GM23248 (cell line): ENCODE data around the gene COL6A3. TPM values are rescaled to one million over a fixed set of nuclear protein-coding genes. Genes with fewer than 3 reads are reported as not detected.

Experiments used
- DNase-seq: peaks from one replicate; pipeline ENCODE4 v3.0.0-alpha.2; 2015
- H2AFZ ChIP-seq: fragments of 200-600 bp; sonication (generic); 2 replicates; pipeline ENCODE4 v1.6.1; 2016; ENCODE audit warnings: antibody characterized with exemption
- H3F3A ChIP-seq: fragments of 200-600 bp; sonication (generic); 2 replicates; pipeline ENCODE4 v1.6.1; 2016; ENCODE audit warnings: mild to moderate bottlenecking, antibody characterized with exemption, mixed run types; ENCODE audit not compliant: insufficient read depth
- H3K27ac ChIP-seq: fragments of 200-600 bp; sonication (generic); 2 replicates; pipeline ENCODE4 v1.5.1; 2016; ENCODE audit warnings: mild to moderate bottlenecking
- H3K27me3 ChIP-seq: fragments of 200-600 bp; sonication (generic); replicated peaks from 2 replicates; pipeline ENCODE4 v1.6.1; 2016; ENCODE audit warnings: mild to moderate bottlenecking; ENCODE audit not compliant: insufficient read depth
- H3K36me3 ChIP-seq: fragments of 200-600 bp; sonication (generic); 2 replicates; pipeline ENCODE4 v1.6.1; 2016; ENCODE audit warnings: low read depth, mild to moderate bottlenecking
- H3K4me1 ChIP-seq: fragments of 200-600 bp; sonication (generic); 2 replicates; pipeline ENCODE4 v1.6.1; 2016; ENCODE audit warnings: mild to moderate bottlenecking; ENCODE audit not compliant: insufficient read depth
- H3K4me2 ChIP-seq: fragments of 200-600 bp; sonication (generic); one replicate; pipeline ENCODE4 v1.6.1; 2016; ENCODE audit warnings: mild to moderate bottlenecking; ENCODE audit not compliant: unreplicated experiment
- H3K4me3 ChIP-seq: fragments of 200-600 bp; sonication (generic); 2 replicates; pipeline ENCODE4 v1.5.1; 2016; ENCODE audit warnings: mild to moderate bottlenecking
- H3K79me2 ChIP-seq: fragments of 200-600 bp; sonication (generic); 2 replicates; pipeline ENCODE4 v1.6.1; 2016; ENCODE audit warnings: mild to moderate bottlenecking; ENCODE audit not compliant: insufficient read depth
- H3K9ac ChIP-seq: fragments of 200-600 bp; sonication (generic); 2 replicates; pipeline ENCODE4 v1.6.1; 2016; ENCODE audit warnings: mild to moderate bottlenecking
- H3K9me2 ChIP-seq: fragments of 200-600 bp; sonication (generic); 2 replicates; pipeline ENCODE4 v1.6.1; 2016; ENCODE audit warnings: mixed run types, mild to moderate bottlenecking, moderate library complexity; ENCODE audit not compliant: insufficient read depth
- H3K9me3 ChIP-seq: fragments of 200-600 bp; sonication (generic); one replicate; pipeline ENCODE4 v1.6.1; 2017; ENCODE audit warnings: low read depth
- H4K20me1 ChIP-seq: fragments of 200-600 bp; sonication (generic); 2 replicates; pipeline ENCODE4 v1.6.0; 2016; ENCODE audit not compliant: insufficient read depth
- EZH2 ChIP-seq: fragments of 200-600 bp; sonication (generic); IDR thresholded peaks from 2 replicates; pipeline ENCODE4 v1.6.1; 2018; ENCODE audit warnings: antibody characterized with exemption, mild to moderate bottlenecking; ENCODE audit not compliant: insufficient read depth, poor library complexity, severe bottlenecking
- EZH2phosphoT487 ChIP-seq: fragments of 200-600 bp; sonication (generic); IDR thresholded peaks from 2 replicates; pipeline ENCODE4 v1.6.1; 2018; ENCODE audit warnings: antibody characterized with exemption, moderate library complexity, mild to moderate bottlenecking, low read depth; ENCODE audit not compliant: insufficient read depth
- WGBS, 2 experiments: methylation state at CpG; one replicate each; pipeline ENCODE4 v1.1.6; 2015 to 2017; ENCODE audit warnings: low lambda C conversion rate in 2 of 2, low coverage in 1 of 2; ENCODE audit errors: missing lambda C conversion rate in 2 of 2; 5-methylcytosine and 5-hydroxymethylcytosine counted together
- in situ Hi-C: fragments of 300-500 bp; cut with MboI; formaldehyde crosslinking; loops from 2 replicates; pipeline ENCODE4 v1.15.0; 2020
- polyA plus RNA-seq: library from polyadenylated mRNA; unstranded; fragments of >200 nt; fragmentation: Nextera tagmentation; extraction: Ambion mirVana; gene quantifications from 2 replicates; pipeline ENCODE4 v1.2.1, GENCODE V29; 2016
- total RNA-seq: library from RNA; depleted of rRNA; stranded (reverse); fragments of >200 nt; shearing (Covaris generic); gene quantifications from 2 replicates; pipeline ENCODE4 v1.2.3, GENCODE V29; 2014

COL6A3 gene
- total and polyA plus RNA-seq, 2 experiments from 2014 or later, result 344 to 1,362 TPM

DNA sequence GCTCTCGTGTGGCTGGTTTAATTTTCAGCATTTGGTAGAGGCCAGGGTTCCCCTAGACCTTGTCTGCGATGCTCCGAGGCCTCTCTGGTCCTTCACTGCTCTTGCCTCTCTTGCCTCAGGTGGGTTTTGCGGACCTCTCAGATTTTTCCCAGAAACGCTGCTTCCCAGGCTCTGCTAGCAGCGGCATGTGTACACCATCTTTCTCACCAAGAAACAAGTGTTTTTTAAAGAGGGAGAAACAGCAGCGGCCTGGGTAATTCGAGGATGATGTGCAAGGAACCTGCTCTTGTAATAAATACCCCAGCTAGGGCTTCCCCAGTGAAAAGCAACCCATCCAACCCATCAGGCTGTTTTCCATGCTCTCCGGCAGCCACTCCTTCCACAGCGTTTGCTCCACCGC is 33.5 kb upstream of the COL6A3 start:
- Histone ChIP-seq H3K27ac (no peak overlapping the region), H4K20me1 (no peaks in the 10 kb centered on the region), H3K4me2 (no peak overlapping the region), H3K79me2 (no peaks in the 10 kb centered on the region), H3K4me3 (no peak overlapping the region), H3K27me3 (no peaks in the 10 kb centered on the region), H3K4me1 (peaks cover 13% of the 10 kb centered on the region), H3F3A (0 out of 2 replicates have a peak, but pooled peaks cover 9% of the 10 kb centered on the region), H3K9me3 (no peaks in the 10 kb centered on the region), H3K9ac (no peak overlapping the region), H3K36me3 (no peaks in the 10 kb centered on the region), H3K9me2 (no peaks in the 10 kb centered on the region), H2AFZ (no peak overlapping the region)
- in situ Hi-C loops, result no loop called here
- TF ChIP-seq EZH2, result no peak
- TF ChIP-seq EZH2phosphoT487, result no peak
- no peak for DNase-seq
- WGBS, 2 experiments, result 86 to 90% methylated on average over 11 of the region's 11 CpGs

GRCh38 chr2:237446338-237446665 is 32.3 kb upstream of the COL6A3 start:
- no peak for DNase-seq
- in situ Hi-C loops, result no loop called here
- no peaks in the 10 kb centered on the region for H3K9me3 ChIP-seq

DNA sequence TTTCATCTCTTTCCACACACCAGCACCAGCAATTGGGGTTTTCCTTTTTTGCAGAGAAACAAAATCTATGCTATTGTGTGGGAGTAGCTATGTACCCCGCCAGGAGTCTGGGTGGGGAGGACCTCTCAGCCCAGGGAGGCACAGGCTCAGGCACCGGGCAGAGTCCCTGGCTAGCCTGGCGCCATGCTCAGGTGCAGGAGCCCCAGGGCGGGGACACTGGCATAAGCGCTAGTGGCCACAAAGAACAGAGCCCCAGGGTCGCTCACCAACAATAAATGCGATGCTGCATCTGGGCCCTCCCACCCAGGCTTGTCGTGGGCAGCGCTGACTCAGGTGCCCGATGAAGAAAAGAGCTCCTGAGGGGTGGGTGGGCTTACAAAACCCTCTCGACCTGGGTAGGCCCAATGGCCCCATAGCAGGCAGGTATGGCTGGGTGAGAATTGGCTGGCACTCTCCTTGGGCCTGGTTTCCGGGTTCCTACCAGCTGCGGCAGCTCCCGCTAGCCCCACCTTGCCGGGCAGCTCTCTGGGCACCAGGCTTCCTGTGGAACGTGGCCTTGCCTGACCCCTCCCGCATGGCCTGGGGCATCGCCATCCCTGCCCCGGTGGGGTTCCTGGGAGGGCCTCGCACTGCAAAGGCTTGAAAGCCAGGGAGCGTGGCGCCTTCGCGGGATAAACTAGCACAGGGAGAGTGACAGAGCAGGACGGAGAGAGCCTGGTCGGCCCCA is 31.8 kb upstream of the COL6A3 start:
- Histone ChIP-seq H3K79me2 (no peaks in the 10 kb centered on the region), H3K4me2 (no peak overlapping the region), H3K4me1 (peaks cover 27% of the 10 kb centered on the region), H3K9me2 (no peaks in the 10 kb centered on the region), H3K27me3 (no peaks in the 10 kb centered on the region), H2AFZ (no peak overlapping the region), H4K20me1 (no peaks in the 10 kb centered on the region), H3K27ac (no peak overlapping the region), H3K9me3 (no peaks in the 10 kb centered on the region), H3K36me3 (no peaks in the 10 kb centered on the region), H3K4me3 (no peak overlapping the region), H3F3A (peaks cover 26% of the 10 kb centered on the region), H3K9ac (no peak overlapping the region)
- WGBS, 2 experiments, result 92% methylated on average over 23 to 26 of the region's 26 CpGs
- in situ Hi-C loops, result no loop called here
- no peak for DNase-seq
- TF ChIP-seq EZH2 (no peak), EZH2phosphoT487 (no peak)

More at GRCh38 chr2:237446338-237446665, 32.3 kb upstream of the COL6A3 start:
- Histone ChIP-seq H3K27ac (no peak overlapping the region), H2AFZ (no peak overlapping the region), H3K4me1 (peaks cover 22% of the 10 kb centered on the region), H3K27me3 (no peaks in the 10 kb centered on the region), H3F3A (peaks cover 20% of the 10 kb centered on the region), H3K4me3 (no peak overlapping the region), H3K9me2 (no peaks in the 10 kb centered on the region), H3K9ac (no peak overlapping the region), H4K20me1 (no peaks in the 10 kb centered on the region), H3K36me3 (no peaks in the 10 kb centered on the region), H3K79me2 (no peaks in the 10 kb centered on the region), H3K4me2 (no peak overlapping the region)
- TF ChIP-seq EZH2phosphoT487, result no peak
- no peak for TF ChIP-seq EZH2
- 83 to 89% methylated on average over 6 of the region's 6 CpGs for WGBS, 2 experiments

DNA sequence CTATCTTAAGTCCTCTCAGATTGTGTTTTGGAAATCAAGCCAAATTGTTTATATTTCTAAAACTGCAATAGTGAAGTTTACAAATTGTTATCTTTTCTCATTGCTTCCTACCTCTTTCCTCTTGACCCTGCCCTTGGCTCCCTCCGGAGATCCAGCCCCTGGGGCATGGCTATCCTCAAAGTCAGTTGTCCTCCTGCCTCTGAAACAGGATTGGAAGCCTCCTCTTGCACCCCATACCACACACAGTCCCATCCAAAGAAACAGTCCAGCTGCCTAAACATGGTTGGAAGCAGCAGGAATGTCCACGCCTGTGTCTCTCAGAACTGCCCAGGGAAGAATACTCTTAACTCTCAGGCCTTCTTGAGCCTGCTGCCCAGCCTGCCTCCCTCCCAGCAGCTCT is 30.1 kb upstream of the COL6A3 start:
- Histone ChIP-seq H3K79me2 (no peaks in the 10 kb centered on the region), H3K36me3 (no peaks in the 10 kb centered on the region), H2AFZ (no peak overlapping the region), H3K4me3 (no peak overlapping the region), H3K4me1 (peaks cover 24% of the 10 kb centered on the region), H3K9me3 (no peaks in the 10 kb centered on the region), H3K4me2 (no peak overlapping the region), H3K27me3 (no peaks in the 10 kb centered on the region), H3F3A (peaks cover 28% of the 10 kb centered on the region), H4K20me1 (no peaks in the 10 kb centered on the region), H3K9ac (no peak overlapping the region), H3K27ac (no peak overlapping the region), H3K9me2 (no peaks in the 10 kb centered on the region)
- DNase-seq, result no peak
- TF ChIP-seq EZH2phosphoT487, result no peak
- no peak for TF ChIP-seq EZH2
- in situ Hi-C loops, result no loop called here
- 98 to 100% methylated on average over 2 of the region's 2 CpGs for WGBS, 2 experiments
